MCF 10A (cell line): ENCODE results near the gene DERL3. TPM values are rescaled to one million over a fixed set of nuclear protein-coding genes. Genes with fewer than 3 reads are reported as not detected.

Experiments
- BruUV-seq: library from RNA; stranded (reverse); fragments of 400-500 nt; replicated peaks from 2 replicates; lab custom pipeline; 2021; lab: Mats Ljungman, UMichigan
- CTCF ChIA-PET: fragments of 300-600 bp; sonication (Branson Sonifier 250); formaldehyde crosslinking; extraction: SDS; loops from one replicate; lab custom pipeline; 2021; ENCODE audit warnings: antibody characterized with exemption, inconsistent platforms; lab: Yijun Ruan, JAX
- POLR2A ChIA-PET: fragments of 300-600, 350-650 bp; sonication (Branson Sonifier 250); formaldehyde crosslinking; extraction: SDS; loops from one replicate; lab custom pipeline; 2020; ENCODE audit warnings: antibody characterized with exemption, inconsistent platforms; lab: Yijun Ruan, JAX
- DNase-seq: peaks from one replicate; pipeline ENCODE4 v3.0.0-alpha.2; 2018; ENCODE audit not compliant: unreplicated experiment
- H3K27ac Mint-ChIP-seq: one replicate; pipeline ENCODE4 v1.8.0; 2022; ENCODE audit warnings: mild to moderate bottlenecking, low read depth, mixed read lengths; ENCODE audit not compliant: unreplicated experiment
- H3K27me3 Mint-ChIP-seq: one replicate; pipeline ENCODE4 v1.8.0; 2022; ENCODE audit warnings: mixed read lengths; ENCODE audit not compliant: insufficient read depth, unreplicated experiment
- H3K36me3 Mint-ChIP-seq: one replicate; pipeline ENCODE4 v1.8.0; 2022; ENCODE audit warnings: mild to moderate bottlenecking, moderate library complexity, mixed read lengths; ENCODE audit not compliant: insufficient read depth, unreplicated experiment
- H3K4me1 Mint-ChIP-seq: one replicate; pipeline ENCODE4 v1.8.0; 2022; ENCODE audit warnings: mixed read lengths; ENCODE audit not compliant: insufficient read depth, unreplicated experiment
- H3K4me3 Mint-ChIP-seq: one replicate; pipeline ENCODE4 v1.8.0; 2022; ENCODE audit warnings: mild to moderate bottlenecking, moderate library complexity, mixed read lengths; ENCODE audit not compliant: unreplicated experiment
- H3K9me3 Mint-ChIP-seq: one replicate; pipeline ENCODE4 v1.8.0; 2022; ENCODE audit warnings: mixed read lengths; ENCODE audit not compliant: unreplicated experiment
- intact Hi-C: fragments of 100-400 bp; cut with micrococcal nuclease; formaldehyde crosslinking; loops from 2 replicates; pipeline ENCODE4 v1.14.1; 2022
- total RNA-seq: library from RNA; stranded (reverse); gene quantifications from 2 replicates; pipeline ENCODE4 v1.2.3, GENCODE V29; 2022
- TF ChIP-seq, protein P1 (sequence below): fragments of 200-600 bp; IDR thresholded peaks from one replicate; pipeline ENCODE4 v1.8.0; 2022; ENCODE audit warnings: antibody characterized with exemption, mild to moderate bottlenecking; ENCODE audit not compliant: unreplicated experiment

Gene DERL3
- total RNA-seq, 1 experiment from 2014 or later = not detected

GRCh38 chr22:23822101-23822671, 16.6 kb downstream of the DERL3 start:
- no peaks in the 10 kb centered on the region for H3K9me3 Mint-ChIP-seq
- TF ChIP-seq, protein P1, sequence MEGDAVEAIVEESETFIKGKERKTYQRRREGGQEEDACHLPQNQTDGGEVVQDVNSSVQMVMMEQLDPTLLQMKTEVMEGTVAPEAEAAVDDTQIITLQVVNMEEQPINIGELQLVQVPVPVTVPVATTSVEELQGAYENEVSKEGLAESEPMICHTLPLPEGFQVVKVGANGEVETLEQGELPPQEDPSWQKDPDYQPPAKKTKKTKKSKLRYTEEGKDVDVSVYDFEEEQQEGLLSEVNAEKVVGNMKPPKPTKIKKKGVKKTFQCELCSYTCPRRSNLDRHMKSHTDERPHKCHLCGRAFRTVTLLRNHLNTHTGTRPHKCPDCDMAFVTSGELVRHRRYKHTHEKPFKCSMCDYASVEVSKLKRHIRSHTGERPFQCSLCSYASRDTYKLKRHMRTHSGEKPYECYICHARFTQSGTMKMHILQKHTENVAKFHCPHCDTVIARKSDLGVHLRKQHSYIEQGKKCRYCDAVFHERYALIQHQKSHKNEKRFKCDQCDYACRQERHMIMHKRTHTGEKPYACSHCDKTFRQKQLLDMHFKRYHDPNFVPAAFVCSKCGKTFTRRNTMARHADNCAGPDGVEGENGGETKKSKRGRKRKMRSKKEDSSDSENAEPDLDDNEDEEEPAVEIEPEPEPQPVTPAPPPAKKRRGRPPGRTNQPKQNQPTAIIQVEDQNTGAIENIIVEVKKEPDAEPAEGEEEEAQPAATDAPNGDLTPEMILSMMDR = no peak
- no peak overlapping the region for H3K4me3 Mint-ChIP-seq
- DNase-seq = no peak
- H3K27me3 Mint-ChIP-seq = no peaks in the 10 kb centered on the region
- CTCF ChIA-PET = no interaction called here
- intact Hi-C loops = no loop called here
- peaks cover 6% of the 10 kb centered on the region for H3K4me1 Mint-ChIP-seq
- POLR2A ChIA-PET = no interaction called here
- BruUV-seq = no TSS peak
- H3K27ac Mint-ChIP-seq = no peak overlapping the region
- peaks cover 67% of the 10 kb centered on the region for H3K36me3 Mint-ChIP-seq

DNA sequence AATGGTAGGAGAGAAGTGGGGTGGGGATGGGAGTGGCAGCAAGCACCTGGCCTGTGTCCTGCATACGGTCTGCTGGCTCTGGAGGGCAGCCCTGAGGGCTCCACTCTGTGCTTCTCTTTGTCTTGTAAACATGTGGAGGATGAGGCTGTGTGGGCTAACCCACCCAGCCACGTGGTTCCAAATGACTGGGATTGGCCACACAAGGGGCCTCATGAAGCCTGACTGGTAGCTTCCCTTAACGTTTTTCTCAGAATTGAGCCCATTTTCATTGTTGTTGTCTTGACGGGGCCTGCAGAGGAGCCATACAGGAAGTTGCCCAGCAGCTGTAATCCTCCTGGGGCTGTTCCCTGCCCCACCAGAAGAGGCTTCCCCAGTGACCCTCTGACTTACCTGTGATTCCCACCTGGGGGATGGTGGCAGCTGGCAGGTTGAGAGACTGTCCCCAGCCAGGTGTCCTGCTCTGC, 18.0 kb downstream of the DERL3 start:
- no peak overlapping the region for H3K4me3 Mint-ChIP-seq
- H3K36me3 Mint-ChIP-seq = peaks cover 72% of the 10 kb centered on the region
- no peak for DNase-seq
- CTCF ChIA-PET = interaction anchor here (1.0 to 1.1 kb wide), 2 partner anchors 28 to 29 kb away, joined by 3 read pairs; no protein-coding TSS in a partner anchor
- H3K27ac Mint-ChIP-seq = no peak overlapping the region
- intact Hi-C loops = no loop called here
- no TSS peak for BruUV-seq
- POLR2A ChIA-PET = interaction anchor here (0.6 kb wide), 1 partner anchor 50 kb away, joined by 4 read pairs; no protein-coding TSS in a partner anchor
- H3K9me3 Mint-ChIP-seq = no peaks in the 10 kb centered on the region
- TF ChIP-seq, protein P1 = no peak
- no peaks in the 10 kb centered on the region for H3K27me3 Mint-ChIP-seq
- peaks cover 5% of the 10 kb centered on the region for H3K4me1 Mint-ChIP-seq

DNA sequence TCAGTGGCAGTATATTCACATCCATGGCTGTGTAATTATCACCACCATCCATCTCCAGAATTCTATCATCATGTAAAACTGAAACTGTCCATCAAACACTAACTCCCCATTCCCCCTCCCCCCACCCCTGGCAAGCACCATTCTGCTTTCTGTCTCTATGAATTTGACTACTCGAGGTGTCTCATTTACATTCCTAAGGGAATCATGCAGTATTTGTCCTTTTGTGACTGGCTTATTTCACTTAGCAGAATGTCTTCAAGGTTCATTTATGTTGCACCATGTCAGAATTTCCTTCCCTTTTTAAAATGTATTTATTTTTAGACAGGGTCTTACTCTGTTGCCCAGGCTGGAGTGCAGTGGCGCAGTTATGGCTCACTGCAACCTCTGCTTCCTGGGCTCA, 20.3 kb downstream of the DERL3 start:
- Mint-ChIP-seq H3K4me3 (no peak overlapping the region), H3K9me3 (no peaks in the 10 kb centered on the region), H3K4me1 (no peaks in the 10 kb centered on the region), H3K27me3 (no peaks in the 10 kb centered on the region), H3K36me3 (peaks cover 75% of the 10 kb centered on the region), H3K27ac (no peak overlapping the region)
- intact Hi-C loops = no loop called here
- DNase-seq = no peak
- no TSS peak for BruUV-seq
- ChIA-PET CTCF (no interaction called here), POLR2A (no interaction called here)
- TF ChIP-seq, protein P1 = no peak

GRCh38 chr22:23817146-23817545, 21.7 kb downstream of the DERL3 start:
- BruUV-seq = no TSS peak
- TF ChIP-seq, protein P1 = no peak
- Mint-ChIP-seq H3K9me3 (no peaks in the 10 kb centered on the region), H3K4me3 (no peak overlapping the region), H3K27ac (no peak overlapping the region), H3K27me3 (no peaks in the 10 kb centered on the region), H3K4me1 (no peaks in the 10 kb centered on the region), H3K36me3 (peaks cover 61% of the 10 kb centered on the region)
- no peak for DNase-seq
- ChIA-PET CTCF (no interaction called here), POLR2A (no interaction called here)
- intact Hi-C loops = no loop called here
